ENCODE measurements around the gene IL17F. TPM values are rescaled to one million over a fixed set of nuclear protein-coding genes. Genes with fewer than 3 reads are reported as not detected.

The IL17F gene
- total RNA-seq, result 0.20 TPM

DNA sequence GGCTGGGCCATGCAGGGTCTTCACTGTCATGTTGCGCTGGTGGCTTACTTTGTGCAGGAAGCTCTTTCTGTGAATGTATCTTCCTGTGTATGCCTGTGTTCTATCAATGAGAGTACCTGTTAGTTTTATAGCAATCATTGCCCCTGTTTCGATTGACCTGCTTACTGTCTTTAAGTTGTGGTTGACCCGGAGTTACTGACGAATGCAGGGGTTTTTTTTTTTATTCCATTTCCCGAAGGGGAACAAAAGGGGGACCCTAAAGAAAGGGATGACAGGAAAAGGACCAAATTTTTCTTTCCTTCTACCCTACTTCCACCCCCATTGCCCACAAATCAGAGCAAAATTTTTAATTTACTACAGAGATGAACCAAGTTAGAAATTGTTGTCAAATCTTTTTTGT is at the start of gene IL17F:
Gene IL17F (minus strand): TSS at position 101 of the 400 bp plus-strand sequence. CDS start 71 bp downstream, at position 30.
- ATAC-seq, result no peak

DNA sequence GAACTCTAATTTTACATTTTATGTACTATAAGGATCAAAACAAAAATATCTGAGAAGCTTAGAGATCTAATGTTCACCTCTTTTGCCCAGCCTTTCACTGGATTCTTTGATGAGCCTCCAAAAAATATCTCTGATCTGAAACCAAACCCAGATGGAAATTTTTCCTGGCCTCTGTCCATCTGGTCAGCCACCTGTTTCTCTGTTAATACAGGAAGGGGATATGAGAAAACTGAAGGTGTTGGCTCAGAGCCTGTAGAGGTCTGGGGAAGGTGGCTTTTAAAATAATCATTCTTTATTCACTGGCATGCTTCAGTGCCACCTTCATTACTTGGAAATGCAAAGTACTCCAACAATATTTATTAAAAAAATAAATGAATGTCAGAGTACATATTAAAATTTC is 48.8 kb upstream of the IL17F start:
- ATAC-seq, result no peak

DNA sequence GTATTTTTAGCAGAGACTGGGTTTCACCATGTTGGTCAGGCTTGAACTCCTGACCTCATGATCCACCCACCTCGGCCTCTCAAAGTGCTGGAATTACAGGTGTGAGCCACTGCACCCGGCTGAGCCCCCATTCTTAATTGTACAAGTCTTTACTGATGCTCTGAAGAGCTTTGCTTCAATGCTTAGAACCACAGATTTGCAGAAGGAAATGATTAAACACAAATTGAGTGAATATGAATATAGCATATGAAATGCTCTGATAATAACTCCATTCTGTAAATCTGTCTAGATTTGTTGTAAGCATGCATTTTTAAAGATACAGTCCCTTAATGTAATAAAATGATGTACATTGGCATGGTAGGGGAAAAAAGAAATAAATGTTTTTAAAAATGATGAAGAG is 44.5 kb upstream of the IL17F start:
- no peak for ATAC-seq

DNA sequence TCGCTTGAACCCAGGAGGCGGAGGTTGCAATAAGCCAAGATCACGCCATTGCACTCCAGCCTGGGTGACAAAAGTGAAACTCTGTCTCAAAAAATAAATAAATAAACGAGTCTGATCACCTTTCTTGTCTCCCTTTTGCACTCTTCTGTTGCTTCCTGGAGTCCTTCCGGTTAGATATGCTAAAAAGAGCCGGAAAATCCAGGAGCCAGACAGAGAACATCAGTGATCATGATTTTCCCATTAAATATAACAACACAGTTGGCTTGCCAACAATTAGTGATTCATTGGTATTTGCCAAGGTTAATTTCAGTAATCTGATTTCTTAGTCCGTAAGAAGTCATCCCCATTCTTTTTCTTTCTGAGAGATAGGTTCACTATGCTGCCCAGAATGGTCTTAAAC is 43.9 kb upstream of the IL17F start:
- ATAC-seq, result no peak

DNA sequence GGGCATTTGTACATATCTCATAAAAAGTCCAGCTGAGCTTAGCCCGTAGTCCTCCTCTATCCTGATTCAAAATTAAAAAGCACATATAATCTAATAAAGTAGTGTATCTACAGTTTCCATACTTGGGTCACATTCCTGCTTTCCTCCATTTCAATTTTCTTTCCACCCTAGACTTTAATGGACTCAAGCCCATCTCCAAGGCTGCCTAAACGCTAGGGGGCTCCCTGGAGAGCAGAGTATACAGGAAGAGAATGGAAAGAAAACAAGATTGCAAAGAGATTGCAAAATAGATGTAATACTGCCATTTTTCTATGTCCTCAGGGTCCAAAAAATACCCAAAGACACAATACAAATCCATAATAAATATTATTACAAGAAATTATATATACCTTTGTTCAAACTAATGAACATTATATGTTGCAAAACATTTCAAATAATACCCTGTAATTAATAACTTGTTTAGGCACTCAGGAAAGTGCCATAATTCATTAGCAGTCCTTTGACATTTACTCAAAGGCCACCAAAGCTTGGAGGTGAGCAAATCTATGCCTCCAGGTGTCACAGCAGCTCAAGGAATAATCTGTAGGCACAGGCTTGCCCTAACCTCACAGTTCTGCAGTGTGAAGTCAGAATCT is 42.6 kb upstream of the IL17F start:
- ATAC-seq, result no peak

DNA sequence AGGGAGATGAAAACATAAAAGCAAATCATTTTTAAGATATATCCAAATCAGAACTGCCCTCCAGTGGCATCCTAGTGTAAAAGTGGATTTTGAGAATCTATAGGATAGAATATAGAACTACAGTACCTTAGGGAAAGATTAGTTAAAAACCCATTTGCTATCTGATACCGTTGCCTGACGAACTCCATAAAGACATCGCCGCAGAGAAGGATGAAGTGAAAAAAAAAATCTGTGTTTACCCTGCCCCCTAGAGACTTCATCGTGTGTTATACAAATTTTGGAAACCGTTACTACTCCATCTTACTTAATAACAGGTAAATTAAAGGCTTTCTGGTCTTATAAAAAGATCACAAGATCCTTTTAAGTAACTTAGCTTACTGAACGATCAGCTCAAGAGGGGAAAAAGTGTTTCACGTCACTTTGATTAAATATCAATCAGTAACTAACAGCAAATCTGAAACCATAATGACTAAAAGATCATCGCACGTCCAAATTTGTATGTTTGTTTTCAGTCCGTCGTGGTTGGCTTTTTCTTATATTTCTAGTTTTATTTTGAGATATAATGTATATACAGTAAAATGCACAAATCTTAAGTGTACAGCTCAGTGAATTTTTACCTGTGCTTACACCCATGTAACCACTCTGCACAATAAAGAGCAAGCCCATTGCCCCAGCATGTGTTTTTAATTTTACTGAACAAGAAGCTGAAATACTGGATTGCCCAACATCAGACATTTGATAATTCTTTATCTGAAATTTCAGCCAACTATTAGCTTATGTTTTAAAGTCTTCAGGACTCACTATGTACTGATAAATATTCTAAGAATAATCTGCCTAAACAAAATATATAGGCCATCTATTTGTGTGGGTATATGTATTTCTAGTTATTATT is 41.1 kb upstream of the IL17F start:
- ATAC-seq, result no peak

DNA sequence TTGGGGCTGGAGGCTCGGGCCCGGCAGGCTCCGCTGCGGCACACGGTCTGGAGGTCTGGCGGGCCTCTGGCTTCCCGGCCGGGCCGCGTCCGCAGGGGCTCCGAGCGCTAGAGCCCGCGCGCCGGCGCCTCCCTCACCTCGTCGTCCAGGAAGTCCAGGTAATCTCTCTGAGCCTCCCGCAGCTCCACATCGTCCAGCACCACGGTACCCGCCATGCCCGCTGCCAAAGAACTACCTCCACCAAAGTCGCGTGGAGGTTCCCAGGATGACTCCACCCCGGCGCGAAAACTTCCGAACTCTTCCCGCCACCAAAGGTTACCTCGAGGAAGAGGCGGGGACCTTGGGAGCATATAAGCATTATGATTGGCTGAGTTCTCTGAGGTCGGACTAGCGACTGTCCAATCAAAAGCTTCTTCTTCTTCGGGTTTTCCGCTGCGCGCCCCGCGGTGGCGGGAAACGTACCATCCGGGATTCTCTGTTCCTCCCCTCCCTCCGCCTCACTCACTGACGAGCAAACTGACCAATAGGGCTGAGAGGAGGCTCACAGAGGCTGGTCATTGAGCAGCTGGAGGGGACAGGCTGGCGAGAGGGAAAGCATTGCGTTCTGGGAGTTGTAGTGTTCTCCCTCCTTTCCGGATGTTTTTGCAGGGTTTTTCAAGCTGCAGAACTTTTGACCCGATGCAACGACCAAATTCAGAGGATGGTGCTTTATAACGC is 40.3 kb upstream of the IL17F start, which contains the start of gene MCM3:
Gene MCM3 (minus strand): TSS at position 283 of the 717 bp plus-strand sequence. CDS start 68 bp downstream, at position 215.
- ATAC-seq, result peak; percentile 100

DNA sequence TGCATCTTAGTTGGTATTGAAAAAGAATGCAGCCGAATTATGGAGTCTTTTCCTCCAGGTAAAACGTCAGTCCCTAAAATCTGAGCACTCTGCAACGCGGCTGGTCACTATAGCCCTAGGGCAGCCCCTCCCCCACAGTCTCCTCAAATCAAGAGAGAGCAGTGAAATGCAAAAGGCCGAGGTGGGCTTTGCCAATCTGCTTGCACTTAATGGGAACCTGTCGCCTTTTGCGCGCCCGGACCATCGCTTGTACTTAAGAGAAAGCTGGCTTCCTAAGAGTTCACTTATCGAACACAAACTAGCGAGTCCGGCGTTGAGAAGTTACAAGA is 39.8 kb upstream of the IL17F start:
- no peak for ATAC-seq

DNA sequence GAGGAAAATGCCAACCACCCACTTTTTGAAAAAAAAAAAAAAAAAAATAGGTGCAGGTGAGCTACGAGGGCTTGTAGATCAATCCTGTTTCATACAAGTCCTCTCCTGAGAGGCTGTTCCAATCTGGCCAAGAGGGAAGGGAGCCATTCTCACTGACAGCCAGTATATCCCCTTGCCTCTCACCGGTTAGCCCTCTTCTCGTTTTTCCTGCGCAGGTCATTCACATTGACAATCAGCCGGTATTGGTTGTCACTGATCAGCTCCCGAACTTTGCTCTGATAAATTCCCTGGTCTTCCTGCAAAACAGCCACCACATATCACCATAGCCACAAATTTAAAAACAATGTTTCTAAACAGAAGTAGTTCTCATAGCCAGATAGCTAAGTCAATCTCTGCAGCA is 38.8 kb upstream of the IL17F start:
- ATAC-seq, result no peak

DNA sequence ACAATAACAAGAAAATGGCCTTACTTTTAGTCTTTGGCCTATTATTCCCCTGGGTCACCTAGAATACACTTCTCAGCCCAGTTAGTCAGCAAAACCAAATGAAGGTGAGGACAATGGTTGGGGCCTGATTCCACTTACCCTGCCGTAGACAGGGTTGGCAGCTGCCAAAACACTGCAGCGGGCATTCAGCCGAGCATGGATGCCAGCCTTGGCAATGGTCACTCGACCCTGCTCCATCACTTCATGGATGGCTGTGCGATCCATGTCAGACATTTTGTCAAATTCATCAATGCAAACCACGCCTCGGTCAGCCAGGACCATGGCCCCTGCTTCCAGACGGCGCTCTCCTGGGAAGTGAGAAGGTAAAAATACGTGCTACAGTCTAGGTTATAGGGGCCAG is 31.8 kb upstream of the IL17F start:
- ATAC-seq, result no peak

DNA sequence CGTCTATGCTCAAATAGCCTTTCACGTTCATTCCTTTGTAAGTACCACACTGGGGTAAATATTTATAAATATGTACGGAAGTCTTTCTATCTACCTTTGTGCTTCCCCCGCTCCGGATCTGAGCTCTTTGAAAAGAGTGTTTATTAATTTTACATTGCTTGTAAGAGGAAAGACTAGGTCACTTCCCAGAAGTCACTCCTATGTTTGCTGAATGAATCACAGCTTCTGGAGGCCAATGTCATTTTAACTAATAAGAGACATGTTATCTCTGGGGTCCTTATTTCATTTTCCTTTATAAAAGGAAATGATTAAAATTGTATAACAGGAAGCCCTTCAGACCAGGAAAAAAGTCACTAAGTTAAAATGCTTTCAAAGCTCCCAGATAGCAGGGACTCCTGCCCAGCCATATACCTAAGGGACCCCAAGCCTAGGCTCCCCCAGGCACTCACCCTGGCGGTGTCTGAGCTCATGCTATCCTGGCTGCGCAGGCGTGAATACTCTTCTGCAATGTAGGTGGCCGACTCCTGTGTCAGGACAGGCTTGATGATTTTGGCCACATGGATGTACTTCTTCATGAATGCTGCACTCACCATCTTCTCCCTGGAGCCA is 27.7 kb upstream of the IL17F start:
- ATAC-seq, result no peak

DNA sequence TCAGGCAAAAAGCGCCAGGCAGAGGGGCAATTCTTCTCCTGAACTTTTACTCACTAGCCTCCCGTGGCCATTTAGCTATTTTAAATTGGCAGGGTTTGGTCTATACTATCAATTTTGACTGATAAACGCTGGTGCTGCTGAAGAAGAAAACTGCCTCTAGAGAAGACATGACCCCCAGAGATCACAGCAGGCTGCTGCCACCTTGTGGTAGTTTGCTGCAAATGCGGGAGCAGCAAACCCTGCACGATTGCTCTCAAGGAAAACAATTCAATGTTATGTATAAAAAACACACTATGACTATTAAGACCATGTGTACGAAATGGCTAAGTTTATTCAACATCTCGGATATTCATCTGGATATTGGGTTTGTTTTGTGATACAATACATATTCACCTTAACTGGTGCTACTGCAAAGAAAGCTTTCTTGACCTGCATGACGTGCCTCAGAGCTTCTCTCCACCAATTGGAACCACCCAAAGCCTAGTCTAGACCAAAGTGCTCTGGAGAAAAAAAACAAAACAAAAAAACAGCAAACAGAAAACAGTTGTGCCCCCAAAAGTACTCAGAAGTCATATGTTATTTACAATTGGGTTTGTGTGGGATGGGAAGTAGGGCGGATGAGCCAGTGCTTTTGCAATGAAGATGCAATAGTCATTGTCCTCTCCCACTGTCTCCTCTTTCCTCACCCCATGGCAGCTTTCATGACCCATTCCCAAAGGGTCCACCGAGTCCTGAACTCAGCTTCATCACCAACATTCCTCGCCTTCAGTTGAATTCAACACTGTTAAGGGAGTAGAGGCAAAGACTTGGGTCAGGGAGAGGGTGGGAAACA is 19.6 kb upstream of the IL17F start:
- ATAC-seq, result peak; percentile 57

DNA sequence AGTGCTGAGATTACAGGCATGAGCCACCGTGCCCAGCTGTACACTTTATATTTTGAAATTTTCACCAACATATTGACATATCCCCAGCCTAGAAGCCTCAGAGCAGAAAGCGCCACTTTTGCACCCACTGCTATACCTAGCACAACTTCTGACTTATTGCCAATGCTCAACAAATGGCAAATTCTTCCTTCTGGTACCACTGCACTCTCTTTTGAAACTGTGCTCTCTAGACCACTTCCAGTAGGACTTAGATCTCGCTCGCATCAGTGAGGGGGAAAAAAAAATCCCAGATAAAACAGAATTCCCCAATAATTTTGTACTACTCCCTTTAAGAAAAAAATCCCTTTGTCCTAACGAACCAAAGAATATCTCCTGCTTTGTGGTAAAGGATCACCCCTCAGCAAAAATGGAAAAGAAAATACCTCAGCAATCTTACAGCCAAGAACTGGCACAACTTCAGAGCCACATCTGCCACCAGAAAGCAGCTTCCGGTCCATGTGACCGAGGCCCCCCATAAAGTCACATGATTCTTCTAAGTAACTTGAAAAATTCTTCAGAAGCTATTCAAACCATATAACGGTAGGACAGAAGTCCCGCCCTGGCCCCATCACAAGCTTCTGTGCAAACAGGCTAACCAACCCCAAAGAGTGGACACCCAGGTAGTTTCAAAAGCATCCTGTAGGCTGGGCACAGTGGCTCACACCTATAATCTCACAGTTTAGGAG is 18.5 kb upstream of the IL17F start:
- no peak for ATAC-seq

DNA sequence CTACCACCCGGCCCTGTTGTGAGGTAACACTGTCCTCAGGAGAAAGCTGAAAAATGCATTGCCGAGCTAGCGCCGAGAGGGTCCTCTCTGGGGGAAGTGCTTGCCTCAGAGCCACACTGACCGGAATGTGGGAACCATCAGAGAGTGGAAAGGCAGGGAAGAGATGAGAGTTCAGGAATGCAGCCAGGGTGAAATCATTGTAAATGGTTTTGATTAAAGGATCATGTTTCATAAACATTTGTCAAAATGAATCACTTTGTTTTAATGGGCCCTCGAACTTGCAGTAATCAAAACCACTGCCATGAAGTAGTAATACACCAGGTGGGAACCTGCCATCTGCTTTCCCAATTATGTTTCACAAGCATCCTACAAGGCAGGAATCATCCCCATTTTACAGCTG is 16.9 kb upstream of the IL17F start:
- no peak for ATAC-seq

DNA sequence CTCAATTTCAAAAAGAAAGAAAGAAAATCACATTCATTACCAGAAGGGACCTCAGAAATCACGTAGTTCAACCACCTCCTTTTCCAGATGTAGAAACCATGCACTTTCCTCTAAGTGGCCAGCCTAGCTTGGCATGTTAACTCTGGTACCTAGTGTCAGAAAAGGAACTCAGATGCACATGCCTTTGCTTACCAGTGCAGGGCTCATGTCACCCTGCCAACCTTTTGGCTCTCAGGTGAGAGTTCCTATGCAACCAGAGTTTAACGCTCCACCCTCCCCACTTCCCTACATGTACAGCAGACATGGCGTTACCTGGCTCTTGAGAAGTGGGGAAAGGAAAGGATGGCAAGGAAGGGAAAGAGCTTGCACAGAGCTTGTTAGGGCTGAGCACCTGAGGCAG is 16.3 kb upstream of the IL17F start:
- no peak for ATAC-seq

DNA sequence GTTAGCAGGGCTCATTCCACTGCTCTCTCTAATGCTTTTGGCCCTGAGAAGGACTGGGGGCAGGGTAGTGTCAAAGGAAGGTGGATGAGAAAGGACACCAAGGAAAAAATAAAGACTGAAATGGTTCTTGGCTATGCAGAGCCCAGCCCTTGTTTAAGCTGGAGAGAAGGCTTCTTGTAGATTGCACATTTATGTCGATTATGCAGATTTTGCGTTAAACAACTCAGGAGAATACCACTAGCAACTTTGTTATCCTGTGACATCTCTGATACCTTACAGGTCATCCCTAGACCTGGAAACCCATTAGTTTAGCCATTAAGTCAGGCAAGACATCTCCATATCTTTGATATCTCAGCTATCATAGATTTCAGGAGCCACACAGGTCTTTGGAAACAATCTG is 11.1 kb upstream of the IL17F start:
- ATAC-seq, result no peak

DNA sequence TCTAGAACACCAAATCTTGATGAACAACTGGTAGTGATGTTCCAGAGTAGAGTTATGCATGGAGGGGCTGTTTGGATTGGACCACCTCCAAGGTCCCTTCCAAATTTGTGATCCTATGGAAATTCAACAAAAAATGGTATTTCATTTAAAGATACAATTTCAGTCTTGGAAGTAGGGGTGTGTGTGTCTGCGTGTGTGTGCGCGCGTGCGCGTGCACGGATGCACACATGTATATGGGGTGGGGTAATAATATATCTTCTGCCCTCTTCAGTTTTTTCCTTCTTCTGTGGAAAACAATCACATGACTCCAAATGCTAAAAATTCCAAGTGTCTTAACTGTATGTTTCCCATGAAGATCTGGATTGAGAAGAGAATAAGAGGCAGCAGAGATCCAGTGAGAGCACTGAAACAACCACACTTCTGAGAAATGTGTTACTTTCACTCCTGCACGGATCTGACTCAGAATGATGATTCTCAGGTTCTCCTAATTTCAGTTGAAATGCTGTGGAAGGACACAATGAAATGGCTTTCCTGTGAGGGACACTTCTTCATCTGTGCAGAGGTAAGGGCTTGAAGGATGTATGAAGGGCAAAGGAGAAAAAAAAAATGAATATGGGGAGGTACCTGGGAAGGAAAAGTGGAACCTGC is 10.6 kb upstream of the IL17F start:
- no peak for ATAC-seq

DNA sequence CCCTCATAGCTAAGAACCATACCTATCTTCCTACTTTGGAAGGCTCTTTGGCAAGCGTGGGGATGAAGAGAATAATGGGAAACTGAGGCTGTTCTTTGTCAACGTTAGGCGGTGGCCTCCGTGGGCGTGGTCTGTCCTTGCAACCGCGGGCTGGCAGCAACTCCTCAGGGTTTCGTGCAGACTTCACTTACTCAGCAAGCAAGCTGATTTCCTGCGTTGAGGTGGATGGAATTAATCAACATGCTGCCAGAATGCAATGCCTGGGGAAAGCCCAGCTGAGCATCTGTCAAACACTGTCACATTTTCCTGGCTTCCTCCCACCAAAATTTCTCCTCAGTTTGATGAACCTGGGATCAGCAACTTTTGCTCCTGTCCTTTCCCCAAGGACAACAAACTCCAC is 9.2 kb upstream of the IL17F start:
- no peak for ATAC-seq

DNA sequence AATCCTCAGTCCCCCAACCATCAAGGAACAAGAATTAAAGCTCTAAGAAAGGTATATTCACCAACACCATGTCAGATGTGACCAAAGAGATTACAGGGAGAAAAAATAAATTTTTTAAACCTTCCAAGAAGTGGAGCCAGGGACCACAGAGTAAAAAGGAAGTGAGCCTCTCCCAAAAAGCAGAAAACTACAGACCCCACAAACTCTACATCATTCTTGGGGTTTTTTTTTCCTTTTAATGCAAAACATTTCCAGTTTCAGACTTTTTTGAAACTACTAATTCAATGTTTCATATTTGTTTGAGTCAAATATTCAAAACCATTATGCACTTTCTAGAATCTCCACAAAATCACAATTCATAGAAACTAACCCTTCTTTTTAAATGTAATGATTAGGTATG is 6.8 kb upstream of the IL17F start:
- ATAC-seq, result no peak

DNA sequence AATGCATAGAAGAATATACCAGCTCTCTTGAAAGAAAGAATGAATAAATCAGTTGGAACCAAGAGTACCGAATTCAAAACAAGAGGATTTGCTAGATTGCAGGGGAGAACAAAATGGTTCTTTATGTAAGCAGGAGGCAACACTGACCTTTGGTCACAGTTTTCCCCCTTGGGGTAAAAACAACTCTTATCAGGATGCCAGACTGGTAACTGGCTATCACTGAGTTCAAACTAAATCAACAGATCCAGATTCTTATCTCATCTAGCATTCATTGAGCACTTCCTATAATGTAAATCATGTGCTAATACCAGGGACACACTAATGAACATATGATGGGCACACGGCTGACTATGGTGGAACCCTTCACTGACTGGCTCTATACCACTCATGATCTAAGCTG is 4.8 kb upstream of the IL17F start:
- ATAC-seq, result no peak

DNA sequence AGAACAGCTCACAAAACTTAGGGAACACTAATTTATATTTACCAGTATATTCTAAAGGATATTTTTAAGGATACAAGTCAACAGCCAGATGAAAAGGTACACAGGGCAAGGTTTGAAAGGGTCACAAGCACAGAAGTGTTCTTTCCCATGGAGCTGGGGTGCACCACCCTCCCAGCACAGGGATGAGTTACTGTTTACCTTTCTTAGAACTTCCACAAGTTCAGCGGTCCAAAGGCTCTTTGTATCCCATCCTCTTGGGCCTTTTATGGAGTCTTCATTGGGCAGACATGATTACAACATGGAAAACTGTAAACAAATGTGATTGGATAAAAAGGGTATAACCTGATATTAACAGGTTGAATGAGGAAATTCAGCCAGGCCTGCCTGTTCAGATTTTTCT is 1.1 kb upstream of the IL17F start:
- no peak for ATAC-seq

All from esophagus mucosa (tissue), 1 donor.